Fibroblast of pulmonary artery (primary cell): ENCODE results near the gene PPDPF.

Experiments
- DNase-seq: peaks from one replicate; pipeline ENCODE4 v3.0.0-alpha.2; 2010; ENCODE audit warnings: low read depth
- H3K4me3 ChIP-seq: replicated peaks from 2 replicates; pipeline ENCODE4 v1.5.1; 2011; ENCODE audit warnings: low read depth, mild to moderate bottlenecking, control low read depth, low read length, moderate library complexity
- TF ChIP-seq, protein P1 (sequence below): IDR thresholded peaks from 2 replicates; pipeline ENCODE4 v1.5.1; 2011; ENCODE audit warnings: mild to moderate bottlenecking, control low read depth, low read length, inconsistent platforms; ENCODE audit errors: missing control alignments

Gene PPDPF

DNA sequence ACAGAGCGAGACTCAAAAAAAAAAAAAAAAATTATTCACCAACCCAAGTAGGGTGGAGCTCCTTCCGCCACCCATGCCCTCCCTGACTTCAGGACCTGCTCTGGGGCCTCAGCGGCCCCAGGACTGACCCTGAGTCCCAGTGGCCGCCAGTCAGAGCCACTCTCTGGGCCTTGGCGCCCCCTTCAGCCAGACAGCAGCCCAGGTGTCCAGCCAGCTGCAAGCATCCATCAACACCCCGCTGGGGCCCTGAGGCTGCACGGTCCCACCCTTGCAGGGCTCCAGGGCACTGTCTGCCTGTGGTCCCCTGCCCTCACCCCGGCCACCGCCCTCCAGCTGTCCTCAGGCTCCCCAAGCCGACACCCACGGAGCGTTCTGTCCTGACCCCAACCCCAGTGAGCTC lies 36.7 kb upstream of the PPDPF start:
- TF ChIP-seq, protein P1, sequence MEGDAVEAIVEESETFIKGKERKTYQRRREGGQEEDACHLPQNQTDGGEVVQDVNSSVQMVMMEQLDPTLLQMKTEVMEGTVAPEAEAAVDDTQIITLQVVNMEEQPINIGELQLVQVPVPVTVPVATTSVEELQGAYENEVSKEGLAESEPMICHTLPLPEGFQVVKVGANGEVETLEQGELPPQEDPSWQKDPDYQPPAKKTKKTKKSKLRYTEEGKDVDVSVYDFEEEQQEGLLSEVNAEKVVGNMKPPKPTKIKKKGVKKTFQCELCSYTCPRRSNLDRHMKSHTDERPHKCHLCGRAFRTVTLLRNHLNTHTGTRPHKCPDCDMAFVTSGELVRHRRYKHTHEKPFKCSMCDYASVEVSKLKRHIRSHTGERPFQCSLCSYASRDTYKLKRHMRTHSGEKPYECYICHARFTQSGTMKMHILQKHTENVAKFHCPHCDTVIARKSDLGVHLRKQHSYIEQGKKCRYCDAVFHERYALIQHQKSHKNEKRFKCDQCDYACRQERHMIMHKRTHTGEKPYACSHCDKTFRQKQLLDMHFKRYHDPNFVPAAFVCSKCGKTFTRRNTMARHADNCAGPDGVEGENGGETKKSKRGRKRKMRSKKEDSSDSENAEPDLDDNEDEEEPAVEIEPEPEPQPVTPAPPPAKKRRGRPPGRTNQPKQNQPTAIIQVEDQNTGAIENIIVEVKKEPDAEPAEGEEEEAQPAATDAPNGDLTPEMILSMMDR, result peak; percentile 1
- no peak for DNase-seq
- no peak overlapping the region for H3K4me3 ChIP-seq

DNA sequence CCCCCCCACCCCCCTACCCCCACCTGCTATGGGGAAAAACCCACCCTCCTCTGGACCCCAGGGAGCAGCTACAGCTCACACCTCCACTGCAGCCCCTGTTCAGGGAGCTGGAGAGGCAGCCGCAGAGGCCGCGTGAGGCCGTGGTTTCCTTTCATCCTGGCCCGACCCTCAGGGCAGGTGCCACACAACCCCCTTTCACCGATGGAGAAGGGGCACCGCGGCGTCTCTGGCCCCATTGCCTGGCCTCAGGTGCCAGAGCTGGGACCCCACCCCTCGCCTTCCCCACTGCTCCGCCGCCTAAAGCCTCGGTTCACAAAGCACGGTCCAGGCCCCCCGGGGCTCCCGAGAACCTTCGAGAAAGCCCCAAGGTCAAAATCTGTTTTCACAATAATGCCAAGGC lies 36.3 kb upstream of the PPDPF start:
- TF ChIP-seq, protein P1, result no peak

DNA sequence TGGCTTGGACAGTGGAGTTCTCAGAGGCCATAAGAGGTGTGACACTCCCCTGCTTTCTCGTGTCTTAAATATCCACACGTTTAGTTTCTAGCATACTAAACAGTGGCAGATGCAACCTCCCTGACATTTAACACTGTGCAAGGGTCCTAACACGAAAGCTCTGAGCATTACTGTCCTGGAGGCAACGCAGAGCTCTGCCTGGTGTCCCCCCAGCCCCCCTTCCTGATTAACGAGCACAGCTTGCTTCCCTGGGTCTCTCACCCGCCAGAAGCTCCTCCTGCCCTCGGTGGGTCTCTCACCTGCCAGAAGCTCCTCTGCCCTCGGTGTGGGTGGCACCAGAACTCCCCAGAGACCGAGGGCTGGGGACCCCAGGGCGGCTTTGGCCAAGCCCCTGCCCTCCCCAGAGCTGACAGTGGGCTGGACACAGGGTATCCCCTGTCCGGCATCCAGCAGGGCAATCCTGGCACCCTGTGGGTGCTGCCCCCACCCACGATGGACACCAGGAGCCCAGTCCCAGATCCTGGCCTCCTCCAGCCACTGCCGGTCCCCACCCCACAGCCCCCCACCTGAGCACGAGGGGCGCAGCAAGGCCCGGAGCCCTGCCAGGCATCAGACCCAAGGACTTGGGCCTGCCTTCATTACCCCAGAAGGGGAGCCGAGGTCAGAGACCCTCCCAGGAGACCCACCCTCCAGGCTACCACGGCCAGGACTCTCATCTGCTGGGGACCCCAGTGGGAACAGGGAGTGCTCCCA lies 35.7 kb upstream of the PPDPF start:
- TF ChIP-seq, protein P1, result no peak
- H3K4me3 ChIP-seq, result no peak overlapping the region
- DNase-seq, result no peak

More for the DNA sequence above, 36.3 kb upstream of the PPDPF start:
- H3K4me3 ChIP-seq, result no peak overlapping the region
- no peak for DNase-seq

DNA sequence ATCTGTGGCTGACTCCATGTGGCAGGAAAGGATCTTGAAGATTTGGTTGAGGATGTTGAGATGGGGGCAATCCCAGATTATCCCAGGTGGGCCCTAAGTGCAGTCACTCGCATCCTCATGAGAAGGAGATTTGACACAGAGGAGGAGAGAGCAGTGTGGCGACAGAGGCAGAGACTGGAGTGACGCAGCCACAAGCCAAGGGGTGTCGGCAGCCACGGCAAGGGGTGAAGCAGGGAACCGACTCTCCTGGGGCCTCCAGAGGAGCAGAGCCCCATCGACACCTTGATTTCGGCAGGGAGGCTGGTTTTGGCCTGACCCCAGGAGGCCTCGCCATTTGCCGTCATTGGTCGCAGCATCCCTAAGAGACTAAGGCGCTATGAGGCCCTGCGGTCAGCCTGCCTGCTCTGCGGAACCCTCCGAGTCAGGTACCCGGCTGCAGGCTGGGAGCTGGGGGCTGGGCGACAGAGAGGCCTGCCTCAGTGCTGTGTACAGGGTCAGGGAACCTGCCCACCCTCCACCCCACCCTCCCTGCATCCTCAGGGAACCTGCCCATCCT lies 34.2 kb upstream of the PPDPF start:
- TF ChIP-seq, protein P1, result no peak
- H3K4me3 ChIP-seq, result no peak overlapping the region
- DNase-seq, result no peak

DNA sequence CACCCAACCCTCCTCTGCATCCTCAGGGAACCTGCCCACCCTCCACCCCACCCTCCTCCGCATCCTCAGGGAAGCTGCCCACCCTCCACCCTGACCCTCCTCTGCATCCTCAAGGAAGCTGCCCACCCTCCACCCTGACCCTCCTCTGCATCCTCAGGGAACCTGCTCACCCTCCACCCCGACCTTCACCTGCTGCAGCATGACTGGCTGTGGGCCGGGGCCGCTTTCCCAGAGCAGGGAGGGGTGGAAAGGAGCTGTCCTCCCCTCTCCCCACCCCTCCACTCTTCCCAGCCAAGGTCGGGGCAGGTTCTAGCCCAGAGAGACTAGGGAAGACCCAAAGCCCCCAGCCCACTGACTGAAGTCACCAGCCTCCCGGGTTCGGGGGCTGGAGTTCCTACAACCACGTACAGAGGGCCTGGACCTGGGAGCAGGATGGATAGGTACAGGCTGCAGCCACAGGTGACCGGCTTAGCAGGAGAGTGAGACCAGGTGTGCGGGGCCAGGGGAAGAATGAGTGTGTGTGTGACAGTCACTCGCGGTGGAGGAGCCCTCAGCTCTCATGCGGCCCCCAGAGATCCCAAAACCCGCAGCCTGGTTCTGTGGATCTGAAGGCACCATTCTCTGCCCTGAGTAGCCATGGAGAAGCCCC lies 33.3 kb upstream of the PPDPF start:
- no peak overlapping the region for H3K4me3 ChIP-seq
- DNase-seq, result no peak
- TF ChIP-seq, protein P1, result no peak

DNA sequence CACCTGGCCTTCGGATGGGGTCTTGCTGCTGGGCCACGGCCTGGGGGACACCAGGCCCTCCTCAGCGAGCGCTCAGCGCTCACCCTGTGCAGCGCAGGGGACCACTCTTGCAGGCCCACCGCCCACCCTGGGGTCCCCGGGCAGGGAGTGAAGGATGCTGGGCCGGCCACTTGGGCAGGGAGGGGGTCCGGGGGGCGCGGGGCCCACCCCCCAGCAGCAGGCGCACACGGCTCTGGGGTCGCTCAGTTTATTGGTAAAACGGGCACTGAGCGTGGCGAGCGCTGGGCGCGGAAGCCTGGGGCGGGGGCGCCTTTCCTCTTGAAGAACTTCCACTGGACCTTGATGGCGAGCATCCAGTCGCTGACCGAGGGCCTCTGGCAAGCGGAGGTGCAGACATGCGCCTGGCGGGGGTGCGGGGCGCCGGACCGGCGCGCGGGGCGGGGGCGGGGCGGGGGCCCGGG lies 32.8 kb upstream of the PPDPF start:
- TF ChIP-seq, protein P1, result no peak
- H3K4me3 ChIP-seq, result no peak overlapping the region
- no peak for DNase-seq
